ENCODE data around the gene TARP.
"Not testable (repeated sequence)": the region's sequence is repeated elsewhere in the genome, so short reads cannot be mapped to it uniquely, and the experiment has no call there.

TARP gene

DNA sequence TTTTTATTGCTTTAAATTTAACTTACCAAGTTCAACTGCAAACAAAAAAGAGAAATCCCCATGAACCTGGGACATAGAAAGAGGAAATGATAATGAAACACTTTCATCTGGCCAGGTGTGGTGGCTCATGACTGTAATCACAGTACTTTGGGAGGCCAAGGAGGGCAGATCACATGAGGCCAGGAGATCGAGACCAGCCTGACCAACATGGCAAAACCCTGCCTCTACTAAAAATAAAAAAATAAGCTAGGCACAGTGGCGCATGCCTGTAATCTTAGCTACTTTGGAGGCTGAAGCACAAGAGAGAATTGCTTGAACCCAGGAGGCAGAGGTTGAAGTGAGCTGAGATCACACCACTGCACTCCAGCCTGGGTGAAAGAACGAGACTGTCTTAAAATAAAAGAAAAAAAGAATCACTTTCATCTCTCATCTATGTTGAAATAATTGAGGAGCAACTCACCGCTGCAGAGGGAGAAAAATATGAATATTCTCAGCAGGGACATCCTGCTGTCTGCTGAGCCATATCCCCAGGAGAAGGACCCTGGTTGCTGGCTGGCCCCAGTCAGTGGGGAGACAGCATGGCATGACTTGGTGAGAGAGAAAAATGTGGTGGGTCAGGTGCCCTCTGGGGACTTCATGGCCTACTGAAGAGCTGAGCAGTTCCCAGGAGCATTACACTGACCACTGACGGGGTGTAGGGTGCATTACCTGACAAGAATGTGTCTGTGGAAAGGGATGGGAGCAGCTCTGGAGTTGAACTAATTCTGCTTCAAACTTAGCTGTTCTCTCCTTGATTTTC is 22.8 kb upstream of the TARP start:
- DNase-seq = no peak

DNA sequence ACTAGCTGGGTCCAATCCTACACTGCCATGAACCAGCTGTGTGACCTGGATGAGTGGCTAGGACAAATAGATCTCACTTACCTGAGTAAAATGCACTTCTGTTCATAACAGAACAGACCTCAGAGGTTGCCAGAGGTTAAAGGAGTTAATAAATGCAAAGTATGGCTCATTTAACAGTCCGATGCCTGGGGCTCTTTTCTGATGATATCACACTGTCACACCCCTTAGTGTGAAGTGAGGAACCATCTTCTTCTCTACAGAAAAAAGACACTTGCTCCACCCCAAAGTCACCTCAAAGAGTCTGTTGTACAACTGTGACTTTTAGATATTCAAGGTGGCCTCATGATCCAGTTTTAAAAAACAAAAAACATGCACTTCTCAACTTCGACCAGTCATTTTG is 21.5 kb upstream of the TARP start:
- no peak for DNase-seq

DNA sequence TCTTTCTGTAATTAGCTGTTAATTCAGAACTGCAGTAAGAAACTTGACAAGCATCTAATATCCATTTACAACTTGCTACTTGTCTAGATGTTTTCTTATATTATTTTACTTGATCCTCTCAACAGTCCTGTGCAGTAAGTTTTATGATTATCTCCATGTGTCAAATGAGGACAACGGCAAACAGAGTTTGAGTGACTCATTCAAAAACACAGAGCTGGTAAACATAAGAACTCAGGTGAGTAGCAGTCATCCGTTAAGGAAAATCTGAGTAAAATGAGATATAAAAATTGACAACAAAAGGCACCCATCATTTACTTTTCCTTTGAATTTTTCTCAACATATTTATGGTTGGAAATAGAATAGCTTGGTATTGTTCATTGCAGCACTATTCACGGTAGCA is 19.0 kb upstream of the TARP start:
- DNase-seq = no peak

DNA sequence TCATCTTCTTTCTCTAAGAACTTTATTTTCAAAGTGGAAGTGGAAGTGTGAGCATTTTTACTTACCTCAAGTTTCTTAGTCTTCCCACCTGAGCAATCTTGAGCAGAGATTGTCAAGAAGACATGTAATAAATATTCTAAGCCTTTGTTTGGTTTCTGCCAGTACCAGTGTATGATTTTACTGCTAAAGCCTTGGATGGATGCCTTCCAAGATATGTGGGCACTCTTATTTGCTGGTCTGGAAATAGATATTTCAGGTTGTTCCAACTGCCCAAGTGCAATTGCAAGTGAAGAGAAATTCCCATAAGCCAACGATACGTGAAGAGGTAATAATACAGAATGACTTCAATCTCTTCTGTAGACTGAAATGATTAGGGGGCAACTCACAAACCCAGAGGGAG is 18.2 kb upstream of the TARP start:
- DNase-seq = no peak

DNA sequence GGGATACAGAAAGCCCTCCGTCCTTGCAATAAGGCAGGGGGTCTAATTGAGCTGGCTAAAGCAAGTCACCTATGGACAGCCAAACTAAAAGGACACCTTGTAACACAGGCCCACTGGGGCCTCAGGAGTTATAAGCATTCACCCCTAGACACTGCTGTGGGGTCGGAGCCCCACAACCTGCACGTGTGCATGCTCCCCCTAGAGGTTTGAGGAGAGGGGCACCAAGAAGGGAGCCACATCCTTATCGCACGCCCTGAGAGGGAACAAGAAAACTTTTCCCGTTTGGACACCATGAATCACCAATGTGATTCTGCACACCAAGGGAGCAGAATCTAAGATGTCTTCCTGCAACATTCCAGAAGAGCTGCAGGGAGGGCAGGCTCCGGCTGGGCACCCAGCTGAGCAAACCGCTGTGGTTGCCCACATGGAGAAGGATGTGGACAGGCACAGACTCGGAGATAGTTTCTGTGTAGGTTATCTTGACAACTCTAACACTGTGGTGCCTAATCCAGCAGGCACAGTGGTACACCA is 17.7 kb upstream of the TARP start:
- DNase-seq = no peak

DNA sequence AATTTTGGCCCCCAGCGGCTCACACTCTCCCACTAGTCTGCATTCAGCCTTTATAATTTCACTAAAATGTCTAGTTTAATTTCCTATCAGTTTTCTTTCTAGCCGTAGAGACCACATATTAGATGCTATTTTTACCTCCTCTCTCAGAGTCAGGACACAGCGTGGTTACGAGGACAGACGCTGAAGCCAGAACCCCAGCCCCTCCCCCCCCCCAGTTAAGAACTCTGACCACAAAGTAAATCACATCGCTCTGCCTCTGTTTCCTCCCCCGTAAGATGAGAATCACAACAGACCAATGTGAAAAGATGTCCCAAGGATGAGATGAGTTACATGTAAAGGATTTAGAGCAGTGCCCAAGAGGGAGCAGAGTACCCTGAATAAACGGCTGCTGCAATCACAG is 11.1 kb upstream of the TARP start:
- DNase-seq = no peak

DNA sequence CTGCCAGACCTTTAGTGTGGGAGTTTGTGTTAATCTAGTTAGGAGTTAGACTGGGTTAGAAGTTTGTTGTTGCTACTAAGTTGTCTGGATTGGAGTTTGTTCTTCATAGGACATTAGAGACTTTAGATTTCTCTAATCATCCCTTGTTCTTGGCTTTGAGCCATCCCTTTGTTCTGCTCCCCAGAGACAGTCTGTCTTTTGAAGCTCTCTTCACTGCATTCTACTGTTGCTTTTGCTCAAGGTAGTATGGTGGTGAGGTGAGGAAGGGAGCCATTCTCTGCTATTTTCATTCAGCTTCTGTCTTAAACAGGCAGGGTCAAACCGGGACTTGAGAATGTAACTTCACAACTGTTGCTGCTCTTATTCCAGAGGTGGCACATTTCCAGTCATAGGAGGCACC is 10.4 kb upstream of the TARP start:
- DNase-seq = no peak

DNA sequence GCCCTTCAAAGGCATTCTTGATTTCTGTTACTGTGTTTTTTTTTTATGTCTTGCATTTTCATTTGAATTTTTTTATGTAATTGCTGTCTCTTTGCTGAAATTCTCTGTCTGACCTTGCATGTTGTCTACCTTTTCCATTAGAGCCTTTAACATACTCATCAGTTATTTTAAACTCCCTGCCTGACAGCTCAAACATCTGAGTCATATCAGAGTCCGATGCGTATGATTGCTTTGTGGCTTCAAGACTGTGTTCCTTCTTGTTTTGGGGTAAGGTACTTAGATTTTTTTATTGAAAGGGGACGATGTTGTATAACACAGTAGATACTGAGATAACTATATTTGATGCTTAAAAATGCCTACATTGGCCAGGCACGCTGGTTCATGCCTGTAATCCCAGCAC is 9.7 kb upstream of the TARP start:
- no peak for DNase-seq

DNA sequence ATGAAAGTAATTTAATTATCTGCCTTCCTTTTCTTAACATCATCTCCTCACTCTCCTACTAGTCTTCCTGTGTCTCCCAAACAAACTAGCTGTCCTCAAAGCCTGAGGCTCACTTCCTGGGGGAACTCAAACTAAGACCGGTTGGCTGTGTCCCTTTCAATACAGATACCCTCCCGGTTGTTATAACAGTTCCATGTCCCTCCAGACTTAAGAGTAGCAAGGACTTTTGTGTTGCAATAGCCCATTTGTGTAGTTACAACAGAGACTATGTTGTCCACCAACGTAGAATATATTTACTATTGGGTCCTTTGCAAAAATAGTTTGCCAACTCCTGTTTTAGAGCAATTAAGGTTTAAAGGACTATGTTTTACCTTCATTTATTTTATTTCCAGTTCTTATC is 8.6 kb upstream of the TARP start:
- no peak for DNase-seq

DNA sequence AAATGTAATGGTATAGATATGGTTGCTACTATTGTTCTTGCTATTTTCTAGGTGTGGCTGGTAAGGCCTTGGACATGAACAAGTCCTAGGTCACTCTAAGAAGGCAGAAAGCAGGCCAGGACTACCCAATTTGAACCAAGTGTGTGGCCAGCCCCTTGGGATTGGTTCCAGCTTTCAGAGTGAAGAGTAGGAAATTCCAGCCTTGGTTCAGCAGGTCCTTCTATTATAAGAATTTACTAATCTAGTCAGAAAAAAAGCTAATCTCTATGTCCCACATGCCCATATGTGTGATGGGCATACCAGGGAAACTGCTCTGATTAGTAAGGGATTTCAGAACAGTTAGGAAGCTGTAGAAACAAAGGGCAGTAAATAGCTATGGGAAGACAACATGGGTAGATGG is 7.8 kb upstream of the TARP start:
- DNase-seq = no peak

DNA sequence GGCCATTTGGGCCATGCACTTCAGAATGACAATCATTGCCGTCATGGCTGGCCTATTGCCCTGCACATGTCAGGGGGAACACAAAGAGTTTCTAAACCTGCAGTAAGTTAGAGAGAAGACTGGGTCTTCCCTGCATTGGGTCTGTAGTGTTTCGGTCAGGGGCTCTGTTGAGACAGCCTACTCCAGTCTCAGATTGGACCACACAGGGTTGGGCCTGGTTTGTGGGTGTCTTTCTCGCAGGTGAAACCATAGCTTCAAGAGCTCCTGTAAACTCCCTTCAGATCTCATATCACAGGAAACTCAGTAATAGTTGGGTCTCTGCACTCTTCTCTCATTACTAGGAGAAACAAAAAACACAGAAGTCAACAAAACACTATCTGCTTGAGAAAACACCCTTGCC is 7.3 kb upstream of the TARP start:
- DNase-seq = no peak

DNA sequence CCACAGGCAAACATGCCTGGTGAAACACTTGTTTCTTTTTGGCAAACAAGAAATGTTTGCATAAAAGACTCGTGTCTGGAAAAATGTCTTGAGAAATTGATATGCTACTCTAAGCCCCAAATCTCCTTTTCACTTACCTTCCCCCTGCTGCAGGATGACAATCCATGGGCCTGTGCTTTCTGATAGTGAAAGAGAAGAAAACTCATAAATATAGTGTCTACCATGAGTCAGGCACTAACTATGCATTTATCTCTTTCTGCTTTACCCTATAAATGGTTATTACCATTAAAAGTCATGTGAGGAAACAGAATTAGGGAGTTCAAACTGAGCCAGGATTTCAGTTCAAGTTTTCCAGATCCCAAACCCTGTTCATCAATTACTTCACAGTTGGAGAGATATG is 6.6 kb upstream of the TARP start:
- DNase-seq = no peak

DNA sequence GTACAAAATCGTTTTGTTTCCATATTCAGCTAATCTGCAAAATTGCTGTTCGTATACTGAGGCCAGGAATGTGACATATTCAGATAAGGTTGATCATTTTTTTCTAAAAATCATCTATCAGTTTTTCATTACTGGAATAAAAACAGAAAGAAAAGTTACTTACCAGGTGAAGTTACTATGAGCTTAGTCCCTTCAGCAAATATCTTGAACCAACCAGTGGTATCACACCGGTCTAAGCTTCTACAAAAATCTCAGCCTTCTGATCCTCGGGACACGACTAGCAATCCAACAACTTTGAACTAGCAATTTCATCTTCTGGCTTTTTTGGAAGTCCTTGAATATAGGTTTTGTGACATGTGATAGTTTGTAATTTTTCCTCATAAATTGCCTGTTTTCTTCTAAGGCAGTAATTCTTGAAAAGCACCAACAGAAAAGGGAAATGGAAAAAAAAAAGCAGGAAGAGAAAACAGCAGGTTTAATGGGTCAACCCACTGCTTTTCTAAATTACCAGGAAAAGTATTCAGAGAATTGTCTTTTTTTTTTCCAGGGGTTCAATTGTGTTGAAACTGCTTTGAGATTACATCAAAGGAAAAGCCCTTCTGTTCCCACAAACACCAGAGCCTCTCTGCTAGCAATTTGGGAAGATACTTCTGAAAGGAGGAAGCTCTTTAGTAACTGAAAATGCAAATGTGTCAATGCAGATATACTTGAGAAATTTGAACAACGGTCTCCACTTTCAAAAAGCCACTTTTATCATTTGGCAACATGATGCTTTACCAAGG is 2.9 kb upstream of the TARP start:
- no peak for DNase-seq

DNA sequence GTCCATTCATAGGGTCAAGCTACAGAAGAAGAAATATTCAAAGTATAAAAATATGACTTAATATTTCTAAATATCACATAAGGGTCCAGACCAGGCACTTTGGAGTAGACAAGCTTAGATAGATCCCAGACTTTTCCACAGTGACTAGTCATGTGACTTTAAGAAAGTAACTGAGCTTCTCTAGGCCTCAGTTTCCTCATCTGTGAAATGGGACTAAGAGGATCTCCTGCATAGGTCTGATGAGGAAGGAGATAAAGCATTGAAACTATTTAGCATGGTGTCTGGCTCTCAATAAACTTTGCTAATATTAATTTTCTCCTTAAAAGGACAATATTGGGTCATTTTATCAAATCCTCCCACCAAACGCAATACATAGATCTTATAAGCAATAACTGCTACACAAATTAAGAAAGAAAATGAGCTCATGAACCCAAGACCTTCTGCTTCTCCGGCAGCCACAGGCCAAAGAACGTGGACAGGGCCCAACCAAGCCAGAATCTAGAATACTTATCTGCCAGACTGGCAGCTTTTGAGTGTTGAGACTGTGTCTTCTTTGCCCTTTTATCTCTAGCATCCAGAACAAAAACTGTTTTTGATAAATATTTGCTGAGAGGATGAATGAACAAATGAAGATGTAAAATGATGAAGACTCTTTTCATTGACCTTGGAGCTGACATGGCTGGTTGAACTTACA is 1.6 kb upstream of the TARP start:
- no peak for DNase-seq

DNA sequence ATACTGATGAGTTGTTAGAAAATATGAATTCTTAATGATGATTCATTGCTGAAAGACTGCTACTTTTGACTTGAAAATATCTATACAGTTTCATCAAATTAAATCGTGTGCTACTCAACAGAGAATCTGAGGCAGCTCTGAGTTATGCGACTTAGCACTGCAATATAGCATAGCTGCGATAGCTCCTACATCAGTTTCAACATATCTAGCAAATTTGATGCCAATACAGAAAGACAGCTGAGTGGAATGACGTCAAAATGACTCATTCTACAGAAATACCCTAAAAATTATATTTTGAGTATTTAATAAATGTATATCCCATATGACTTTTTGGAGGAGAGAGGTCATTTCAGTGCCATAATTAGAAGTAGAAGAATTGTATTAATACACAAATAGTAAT is 1.1 kb upstream of the TARP start:
- peak; percentile 27 for DNase-seq

DNA sequence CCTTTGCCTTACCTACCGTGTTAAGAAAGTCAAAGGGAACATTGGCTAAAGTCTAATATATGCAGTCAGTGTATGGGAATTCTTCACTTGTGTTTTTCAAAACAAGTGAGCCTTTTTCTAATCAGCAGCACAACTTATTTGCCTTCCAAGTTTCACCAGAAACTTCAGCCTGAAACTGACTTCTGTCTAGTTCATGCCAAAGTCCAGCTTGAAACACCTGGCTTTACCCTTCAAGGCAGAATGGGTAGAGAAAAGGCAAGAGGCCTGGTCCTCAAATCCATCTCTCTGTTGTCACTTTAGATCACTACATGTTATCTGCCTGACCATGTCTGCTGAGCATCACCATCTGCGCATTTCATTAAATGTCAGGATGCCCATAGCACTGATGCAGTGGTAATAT is 3.0 kb downstream of the TARP start:
- not testable (repeated sequence) for DNase-seq

DNA sequence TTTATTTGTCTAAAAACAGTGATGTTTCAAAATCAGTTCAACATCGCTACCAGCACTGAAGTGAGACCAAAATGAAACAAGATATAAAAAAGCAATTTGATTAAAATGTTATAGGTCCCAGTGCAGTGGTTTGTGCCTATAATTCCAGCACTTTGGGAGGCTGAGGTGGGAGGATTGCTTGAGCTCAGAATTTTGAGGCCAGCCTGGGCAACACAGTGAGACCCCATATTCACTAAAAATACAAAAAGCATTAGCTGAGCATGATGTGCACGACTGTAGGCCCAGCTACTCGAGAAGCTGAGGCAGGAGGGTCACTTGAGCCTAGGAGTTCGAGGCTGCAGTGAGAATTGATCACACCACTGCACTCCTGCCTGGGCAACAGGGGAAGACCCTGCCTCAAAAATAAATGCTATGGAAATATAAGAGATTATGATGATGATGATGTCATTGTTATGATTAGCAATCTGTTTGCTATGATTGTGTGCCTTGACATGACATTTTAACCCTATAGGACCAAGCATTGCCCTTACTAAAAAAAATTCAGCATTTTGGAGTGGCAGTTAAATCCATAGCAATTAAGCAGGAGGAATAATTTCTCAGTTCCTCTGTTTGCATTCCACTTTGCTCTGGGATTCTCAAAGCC is 3.6 kb downstream of the TARP start:
- not testable (repeated sequence) for DNase-seq

DNA sequence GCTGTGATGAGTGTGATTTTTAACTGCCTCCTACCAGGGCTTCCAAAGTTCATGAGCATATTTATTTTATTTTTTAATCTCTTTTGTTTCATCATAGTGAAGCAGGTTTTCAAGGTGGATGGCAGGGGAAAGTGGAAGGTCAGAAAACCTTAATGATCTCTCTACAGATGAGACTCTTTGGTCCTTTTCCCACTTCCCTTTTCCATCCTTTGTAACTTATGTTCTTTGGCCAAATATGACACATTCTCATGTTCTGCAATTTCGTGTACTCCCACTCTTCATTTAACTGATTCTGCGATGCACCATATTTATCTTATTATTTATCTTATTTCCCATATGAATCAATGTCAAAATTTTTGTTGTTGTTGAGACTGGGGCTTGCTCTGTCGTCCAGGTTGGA is 7.5 kb downstream of the TARP start:
- DNase-seq = not testable (repeated sequence)

DNA sequence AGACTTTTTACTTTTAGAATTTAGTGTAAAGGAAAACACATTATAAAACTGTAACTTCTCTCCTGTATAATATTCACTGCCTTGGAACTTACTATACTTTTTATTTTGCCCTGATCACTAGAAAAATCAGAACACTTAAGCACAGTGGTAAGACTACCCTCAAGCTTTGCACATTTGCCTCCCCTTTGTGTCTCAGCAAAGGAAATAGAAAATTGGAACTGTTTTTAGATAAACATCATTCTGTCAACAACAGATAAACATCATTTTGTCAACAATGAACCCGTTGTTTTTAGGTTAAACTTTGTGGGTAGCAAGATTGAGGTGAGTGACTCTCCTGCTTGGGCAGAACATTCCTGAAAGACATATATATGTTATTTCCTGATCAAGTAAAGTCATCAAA is 8.8 kb downstream of the TARP start:
- not testable (repeated sequence) for DNase-seq

DNA sequence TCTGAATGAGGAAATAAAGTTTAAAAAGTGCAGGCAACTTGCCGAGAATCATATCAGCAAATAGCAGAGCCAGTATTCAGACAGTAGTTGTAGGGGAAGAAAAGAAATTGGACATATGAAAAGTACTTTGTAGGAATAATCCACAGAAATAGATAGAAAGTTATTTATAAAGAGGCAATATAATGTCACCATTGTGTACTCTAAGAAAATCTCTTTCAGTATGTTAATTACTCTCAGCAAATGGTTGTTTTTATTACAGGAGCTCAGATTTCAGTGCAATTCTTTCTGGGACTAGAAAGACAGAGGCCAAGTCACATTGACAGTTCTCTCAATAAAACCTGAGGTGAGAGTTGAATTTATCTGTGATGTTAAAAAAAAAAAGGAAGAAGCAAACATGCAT is 10.2 kb downstream of the TARP start:
- DNase-seq = not testable (repeated sequence)

DNA sequence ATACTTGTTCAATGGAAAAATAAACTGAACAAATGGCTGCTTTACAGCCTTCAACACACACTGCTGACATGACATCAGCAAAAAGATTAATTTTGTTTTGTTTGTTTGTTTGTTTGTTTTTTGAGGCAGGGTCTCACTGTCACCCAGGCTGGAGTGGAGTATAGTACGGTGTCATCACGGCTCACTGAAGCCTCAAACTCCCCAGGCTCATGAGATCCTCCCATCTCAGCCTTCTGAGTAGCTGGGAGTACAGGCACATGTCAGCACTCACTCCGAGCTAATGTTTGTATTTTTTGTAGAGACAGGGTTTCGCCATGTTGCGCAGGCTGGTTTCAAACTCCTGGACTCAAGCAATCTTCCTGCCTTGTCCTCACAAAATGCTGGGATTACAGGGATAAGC is 10.9 kb downstream of the TARP start:
- DNase-seq = no peak

DNA sequence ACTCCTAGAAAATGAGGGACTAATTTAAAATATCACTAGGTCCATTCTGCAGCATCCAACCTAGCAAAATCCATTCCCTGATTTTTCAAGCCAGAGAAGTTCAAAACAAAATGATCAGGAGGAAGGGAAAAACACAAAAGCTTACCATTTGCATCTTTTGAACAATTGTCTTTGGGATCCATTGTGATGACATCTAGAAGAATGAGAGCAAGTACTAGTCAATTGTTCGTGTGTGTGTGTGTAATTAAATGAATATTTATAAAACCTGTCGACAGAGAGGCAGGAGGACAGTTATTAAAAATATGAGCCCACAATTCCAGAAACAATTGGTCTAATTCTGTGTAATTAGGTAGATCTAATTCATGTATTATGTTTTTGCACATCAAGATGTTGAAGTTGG is 11.4 kb downstream of the TARP start:
- not testable (repeated sequence) for DNase-seq

DNA sequence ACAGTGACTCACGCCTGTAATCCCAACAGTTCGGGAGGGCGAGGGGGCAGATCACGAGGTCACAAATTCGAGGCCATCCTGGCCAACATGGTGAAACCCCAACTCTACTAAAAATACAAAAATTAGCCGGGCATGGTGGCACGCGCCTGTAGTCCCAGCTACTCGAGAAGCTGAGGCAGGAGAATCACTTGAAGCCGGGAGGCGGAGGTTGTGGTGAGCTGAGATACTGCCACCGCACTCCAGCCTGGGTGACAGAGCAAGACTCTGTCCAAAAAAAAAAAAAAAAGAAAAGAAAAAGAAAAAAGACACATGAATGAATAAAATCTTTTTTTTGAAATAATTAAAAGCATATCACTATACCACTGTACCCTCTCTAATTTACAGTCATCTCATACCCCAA is 11.8 kb downstream of the TARP start:
- not testable (repeated sequence) for DNase-seq
